GM18526 (cell line): ENCODE measurements around the gene PSMF1.

Experiments
- POLR2A ChIP-seq: IDR thresholded peaks from 3 replicates; pipeline ENCODE4 v1.6.1; 2011; ENCODE audit not compliant: insufficient read length; ENCODE audit errors: extremely low read depth

PSMF1 gene

DNA sequence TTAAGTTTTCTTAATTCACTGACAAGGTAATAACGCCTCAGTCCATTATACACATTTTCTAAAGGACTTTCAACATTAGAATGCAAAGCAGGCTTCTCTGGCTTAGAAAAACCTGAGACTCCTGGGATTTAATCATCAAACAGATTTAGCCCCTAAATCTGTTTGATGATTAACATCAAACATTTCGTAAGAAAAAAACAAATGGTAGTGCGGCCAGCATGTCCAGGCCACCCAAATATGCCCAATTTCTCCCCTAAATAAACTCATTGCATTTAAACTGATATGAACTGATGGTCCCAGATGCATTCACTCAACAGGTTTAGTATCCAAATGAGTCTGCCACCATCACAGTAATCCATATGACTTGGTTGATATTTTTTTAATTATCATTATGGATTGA, 60.2 kb downstream of the PSMF1 start:
- no peak for TF ChIP-seq POLR2A

DNA sequence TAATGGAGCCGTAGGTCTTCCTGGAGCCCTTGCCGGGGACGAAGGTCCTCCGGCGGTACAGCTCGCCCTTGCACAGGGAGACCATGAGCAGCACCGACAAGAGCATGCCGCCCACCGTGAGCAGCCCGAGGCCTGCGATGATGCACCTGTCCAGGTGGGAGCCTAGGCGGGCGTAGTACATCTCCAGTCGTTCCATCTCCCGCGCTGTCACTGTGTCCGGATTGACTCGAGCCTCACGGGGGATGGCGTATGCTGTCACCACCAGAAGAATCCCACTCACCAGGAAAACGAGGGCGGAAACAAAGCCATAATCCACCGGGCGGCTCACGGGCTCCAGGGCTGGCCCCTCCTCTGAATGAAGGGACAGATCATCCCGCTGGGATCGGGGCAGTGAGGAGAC, 62.5 kb downstream of the PSMF1 start:
- TF ChIP-seq POLR2A: no peak

DNA sequence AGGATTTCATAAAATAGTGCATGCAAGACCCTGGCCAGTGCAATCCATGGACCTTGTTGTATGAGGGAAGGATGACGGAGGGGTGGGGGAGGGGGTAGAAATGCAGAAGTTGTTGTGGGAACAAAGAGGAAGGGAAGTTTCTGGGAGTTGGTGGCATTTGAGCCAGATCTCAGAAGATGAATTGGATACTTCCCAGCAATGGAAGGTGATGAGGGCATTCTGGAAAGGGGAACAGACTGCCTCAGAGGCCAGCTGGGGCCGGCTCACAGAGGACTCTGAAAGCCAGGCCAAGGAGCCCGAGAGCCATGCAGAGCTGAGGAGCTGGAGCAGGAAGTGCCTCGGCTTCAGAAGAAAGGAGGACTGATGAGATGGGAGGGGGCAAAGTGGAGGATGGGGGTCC, 63.7 kb downstream of the PSMF1 start:
- TF ChIP-seq POLR2A: no peak

DNA sequence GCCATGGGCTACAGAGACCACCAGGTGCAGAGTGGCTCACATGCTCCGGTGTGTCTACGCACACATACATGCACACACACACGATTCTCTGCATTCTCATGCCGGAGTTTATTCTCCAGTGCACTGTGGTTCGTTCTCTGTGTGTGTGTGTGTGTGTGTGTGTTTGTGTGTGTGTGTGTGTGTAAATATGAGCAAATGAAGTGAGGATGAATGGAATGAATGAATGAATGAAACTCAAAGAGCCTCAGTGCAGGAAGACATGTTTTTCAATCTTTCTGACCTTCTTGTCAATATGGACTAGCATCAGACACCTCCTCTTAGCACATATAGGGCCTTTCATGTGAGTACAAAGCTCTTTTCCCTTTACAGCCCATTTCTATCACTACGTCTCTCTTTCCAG, 64.8 kb downstream of the PSMF1 start:
- no peak for TF ChIP-seq POLR2A

DNA sequence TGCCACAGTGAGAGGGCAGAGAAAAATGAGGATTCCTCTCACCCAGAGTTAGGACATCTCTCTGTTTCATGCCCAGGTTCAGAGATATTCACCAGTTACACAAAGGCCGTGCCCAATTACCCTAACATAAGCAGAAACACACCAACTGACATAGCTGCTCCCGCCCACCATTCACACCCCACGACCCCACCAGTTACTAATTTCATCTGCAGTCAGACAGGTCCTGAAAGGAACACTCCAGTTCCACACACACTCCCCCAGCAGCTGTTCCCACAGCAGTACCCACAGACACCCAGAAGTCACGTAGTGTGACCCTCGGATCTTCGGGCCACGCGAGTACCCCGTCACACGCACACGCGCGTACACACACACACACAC, 65.8 kb downstream of the PSMF1 start:
- no peak for TF ChIP-seq POLR2A

DNA sequence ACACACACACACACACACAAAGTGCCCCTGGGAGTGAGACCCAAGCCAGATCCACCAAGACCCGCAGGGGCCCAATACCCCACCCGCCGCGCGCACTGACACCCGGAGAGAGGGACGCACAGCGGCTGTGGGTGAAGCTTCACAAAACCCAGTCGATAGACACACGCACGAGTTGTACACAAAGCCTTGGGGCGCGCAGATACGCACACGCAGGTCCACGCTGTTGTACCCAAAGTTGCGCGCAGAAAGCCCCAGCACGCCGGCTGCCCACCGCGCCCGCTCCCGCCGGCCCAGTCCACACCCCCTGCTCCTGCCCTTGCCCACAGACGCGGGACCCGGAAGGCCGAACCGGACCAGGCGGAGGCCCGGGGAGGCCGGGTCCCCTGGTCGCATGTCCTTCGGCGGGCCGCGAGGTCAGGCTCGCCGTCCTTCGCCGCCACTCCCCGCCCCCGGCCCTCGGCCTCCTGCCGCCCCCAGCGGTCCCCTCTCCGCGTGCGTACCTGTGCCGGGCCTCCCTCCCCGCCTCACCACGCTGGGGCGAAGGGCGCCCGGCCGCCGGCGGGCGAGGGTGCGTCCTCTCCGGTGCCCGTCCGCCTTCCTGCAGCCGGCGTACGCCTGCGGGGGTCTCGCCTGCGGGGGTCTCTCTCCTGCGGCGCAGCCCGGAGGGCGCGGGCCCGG, 66.4 kb downstream of the PSMF1 start, which contains the start of gene TMEM74B:
Gene TMEM74B (minus strand): TSS at position 344 of the 678 bp plus-strand sequence. CDS start 1,180 bp downstream, outside the sequence.
- no peak for TF ChIP-seq POLR2A

DNA sequence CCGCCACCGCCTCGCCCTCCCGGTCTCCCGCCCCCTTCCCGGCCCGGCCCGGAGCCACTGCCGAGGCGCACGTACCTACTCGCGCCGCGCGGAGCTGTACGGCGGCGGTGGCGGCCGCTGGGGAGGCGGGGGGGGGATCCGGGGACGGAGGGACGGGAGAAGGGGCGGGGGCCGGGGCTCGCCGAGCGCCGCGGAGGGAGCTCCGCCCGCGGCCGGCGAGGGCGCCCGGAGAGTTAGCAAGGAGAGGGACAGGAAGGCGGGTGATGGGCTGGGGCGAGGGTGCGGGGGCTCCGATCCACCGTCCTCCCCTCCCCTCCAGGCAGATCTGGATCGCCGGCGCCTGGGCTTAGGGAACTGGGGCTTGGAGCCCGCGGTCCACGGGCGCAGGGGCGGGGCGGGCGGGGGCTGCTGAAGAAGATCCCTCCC, 66.9 kb downstream of the PSMF1 start:
- TF ChIP-seq POLR2A: no peak

DNA sequence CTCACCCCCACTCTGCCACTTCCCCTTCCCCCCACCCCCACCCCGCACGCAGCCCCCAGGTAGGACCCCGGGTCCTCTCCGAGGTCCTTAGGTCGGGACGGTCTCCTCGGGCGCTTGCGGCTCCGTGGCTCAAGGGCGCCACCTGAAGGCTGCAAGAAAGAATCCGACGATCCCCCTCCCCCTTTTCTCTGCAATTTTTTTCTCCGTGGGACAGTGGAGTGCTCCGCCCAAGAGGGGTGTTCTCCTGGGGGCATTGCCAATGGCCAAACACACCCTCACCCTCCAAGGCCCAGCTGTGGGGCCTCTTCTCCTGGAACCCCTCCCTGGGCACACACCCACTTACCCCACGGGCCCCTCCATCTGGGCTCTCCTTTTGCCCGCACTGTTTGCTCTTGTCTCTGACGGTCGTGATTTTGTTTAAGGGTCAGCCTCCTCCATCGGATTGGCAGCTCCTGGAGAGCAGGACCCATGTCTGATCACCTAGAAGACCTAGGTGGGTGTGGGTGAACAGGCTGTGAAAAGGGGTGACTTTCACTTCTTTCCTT, 67.5 kb downstream of the PSMF1 start:
- no peak for TF ChIP-seq POLR2A

DNA sequence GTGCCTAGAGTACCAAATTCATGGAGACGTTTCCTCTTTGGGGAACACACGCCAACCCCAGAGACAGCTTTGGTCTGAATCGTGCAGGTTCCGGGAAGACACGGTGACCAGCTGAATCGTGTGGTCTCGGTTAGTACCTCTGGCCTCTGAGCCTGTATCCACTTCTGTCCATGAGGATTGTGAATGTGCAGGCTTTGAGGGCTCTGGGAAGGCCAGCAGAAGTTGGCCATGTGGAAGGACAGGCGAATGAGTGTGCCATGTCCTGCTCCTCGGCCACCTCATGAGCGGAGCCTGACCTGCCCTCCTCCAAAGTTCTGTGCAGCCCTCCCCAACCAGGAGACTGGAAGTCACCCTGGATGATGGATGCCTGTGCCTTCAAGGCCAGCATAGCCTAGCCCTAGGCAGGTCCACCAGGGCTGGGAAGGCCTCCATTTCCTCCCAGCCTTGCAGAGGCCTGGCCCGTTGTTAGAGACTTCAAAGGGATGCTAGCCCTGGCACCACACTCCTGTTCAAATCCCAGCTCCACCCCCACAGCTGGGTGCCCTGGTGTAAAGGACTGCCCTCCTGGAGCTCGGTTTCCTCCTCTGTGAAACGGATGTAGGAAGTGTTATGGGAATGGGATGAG, 68.1 kb downstream of the PSMF1 start:
- TF ChIP-seq POLR2A: no peak

DNA sequence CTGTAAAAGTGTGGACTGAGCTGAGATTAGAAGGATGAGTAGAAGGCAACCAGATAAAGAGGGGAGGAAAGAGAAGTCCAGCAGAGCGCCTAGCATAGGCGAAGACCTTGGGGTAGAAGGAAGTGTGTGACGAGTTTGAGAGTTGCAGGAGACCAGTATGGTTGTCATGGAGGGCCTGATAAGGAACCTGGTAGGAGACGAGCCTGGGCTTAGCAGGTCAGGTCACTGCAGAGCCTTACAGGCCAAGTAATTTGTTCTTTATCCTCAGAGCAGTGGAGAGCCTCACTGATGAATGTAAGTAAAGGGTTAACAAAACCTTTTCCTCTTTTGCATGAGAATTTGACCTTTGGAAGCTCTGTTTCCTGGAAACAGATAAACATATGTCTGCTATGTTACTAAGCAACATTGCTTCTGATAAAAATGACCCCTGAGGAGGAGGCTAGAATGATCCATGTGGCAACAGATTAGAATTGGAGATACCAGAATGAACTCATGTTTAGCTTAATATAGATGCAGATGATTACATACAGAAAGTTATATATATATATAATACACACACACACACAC, 69.3 kb downstream of the PSMF1 start:
- no peak for TF ChIP-seq POLR2A

DNA sequence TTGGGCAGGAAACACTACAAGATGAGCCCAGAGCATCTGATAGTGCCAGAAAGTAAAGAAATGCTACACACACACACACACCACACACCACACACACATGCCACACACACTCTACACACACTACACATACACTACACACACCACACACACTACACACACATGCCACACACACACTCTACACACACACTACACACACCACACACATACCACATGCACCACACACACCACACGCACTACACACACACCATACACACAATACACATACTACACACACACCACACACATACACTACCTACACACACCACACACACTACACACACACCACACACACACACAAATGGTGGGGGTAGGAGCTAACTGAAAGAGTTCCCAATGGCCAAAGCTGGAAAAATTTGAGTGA, 69.9 kb downstream of the PSMF1 start:
- TF ChIP-seq POLR2A: no peak

DNA sequence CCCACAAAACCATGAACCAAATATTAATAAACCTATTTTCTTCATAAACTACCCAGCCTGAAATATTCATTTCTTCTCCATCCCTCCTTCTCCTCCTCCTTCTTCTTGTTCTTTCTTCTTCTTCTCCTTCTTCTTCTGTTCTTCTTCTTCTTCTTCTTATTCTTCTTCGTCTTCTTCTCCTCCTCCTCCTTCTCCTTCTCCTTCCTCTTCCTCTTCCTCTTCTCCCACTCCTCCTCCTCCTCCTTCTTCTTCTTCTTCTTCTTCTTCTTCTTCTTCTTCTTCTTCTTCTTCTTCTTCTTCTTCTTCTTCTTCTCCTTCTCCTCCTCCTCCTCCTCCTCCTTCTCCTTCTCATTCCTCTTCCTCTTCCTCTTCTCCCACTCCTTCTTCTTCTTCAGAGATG, 71.4 kb downstream of the PSMF1 start:
- no peak for TF ChIP-seq POLR2A

DNA sequence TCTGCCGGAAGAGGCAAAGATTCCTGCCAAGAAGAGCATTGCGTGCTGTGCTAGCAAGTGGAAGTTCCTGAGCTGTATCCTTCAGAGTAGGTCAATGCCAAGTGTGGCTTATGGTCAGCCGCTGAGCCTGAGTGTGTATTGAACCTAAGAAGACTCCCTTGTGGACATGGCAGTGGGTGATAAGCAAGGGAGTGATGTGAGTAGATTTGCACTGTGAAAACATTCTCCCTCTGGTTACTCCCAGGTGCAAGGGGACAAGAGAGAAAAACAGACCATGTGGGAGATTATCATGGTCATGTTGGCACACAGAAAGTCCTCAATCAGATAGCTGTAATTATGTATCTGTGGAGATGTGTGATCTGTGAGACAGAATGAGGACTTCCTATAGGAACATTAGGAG, 72.4 kb downstream of the PSMF1 start:
- TF ChIP-seq POLR2A: no peak

DNA sequence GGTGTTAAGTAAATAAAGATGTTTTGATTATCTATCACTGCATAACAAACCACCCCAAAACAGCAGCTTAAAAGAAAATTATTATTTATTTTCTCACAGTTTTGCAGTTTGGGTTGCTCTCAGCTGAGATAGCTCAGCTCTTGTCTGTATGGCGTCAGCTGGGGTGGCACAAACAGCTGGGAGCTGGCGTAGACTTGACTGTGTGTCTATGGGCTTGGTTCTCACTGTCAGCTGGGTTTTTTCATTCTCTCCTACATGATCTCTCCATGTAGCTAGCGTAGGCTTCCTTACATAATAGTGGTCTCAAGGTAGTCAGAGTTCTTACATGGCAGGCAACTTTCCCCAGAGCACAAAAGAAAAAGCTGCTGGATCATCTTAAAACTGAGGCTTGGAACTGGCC, 72.9 kb downstream of the PSMF1 start:
- TF ChIP-seq POLR2A: no peak

DNA sequence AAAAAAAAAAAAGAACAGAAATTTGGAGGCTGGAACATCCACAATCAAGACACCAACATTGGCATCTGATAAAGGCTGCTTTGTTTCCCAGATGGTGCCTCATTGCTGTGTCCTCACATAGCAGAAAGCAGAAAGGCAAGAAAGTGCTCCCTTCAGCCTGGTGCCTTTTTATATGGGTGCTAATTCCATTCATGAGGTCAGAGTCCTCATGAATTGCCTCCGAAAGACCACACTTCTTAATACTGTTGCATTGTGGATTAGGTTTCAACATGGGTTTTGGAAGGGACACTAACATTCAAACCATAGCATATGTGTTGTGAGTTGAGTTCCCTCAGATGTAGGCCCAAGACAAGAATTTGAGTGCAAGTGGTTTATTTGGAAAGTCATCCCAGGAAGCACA, 76.8 kb downstream of the PSMF1 start:
- TF ChIP-seq POLR2A: no peak

DNA sequence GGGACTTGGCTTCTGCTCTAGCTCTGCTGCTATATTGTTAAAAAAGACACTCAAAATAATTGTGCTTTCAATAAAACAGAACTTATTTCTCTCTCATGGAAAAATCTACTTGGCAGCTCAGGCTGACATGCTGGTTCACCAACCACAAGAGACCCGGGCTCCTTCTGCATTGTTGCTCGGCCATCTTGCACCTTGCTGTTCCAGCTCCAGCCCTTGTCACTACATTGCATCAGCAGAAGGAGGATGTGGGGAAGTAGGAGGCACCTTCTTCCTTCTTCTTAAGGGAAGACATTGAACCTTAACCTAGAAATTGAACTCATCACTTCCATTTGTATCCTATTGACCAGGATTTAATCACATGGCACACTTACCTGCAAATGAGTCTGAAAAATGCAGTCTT, 78.2 kb downstream of the PSMF1 start:
- no peak for TF ChIP-seq POLR2A
